Activated CD8-positive, alpha-beta memory T cell treated with anti-CD3 and anti-CD28 coated beads for 36 hours (primary cell): ENCODE measurements around the gene TMEM256. TPM values are rescaled to one million over a fixed set of nuclear protein-coding genes. Genes with fewer than 3 reads are reported as not detected.

Source experiments
- CTCF ChIA-PET: fragments of 350-600 bp; sonication (Branson Sonifier 250); formaldehyde crosslinking; loops from one replicate; lab custom pipeline; 2021; ENCODE audit warnings: antibody characterized with exemption; lab: Charles Lee
- POLR2A ChIA-PET: fragments of 350-600 bp; sonication (Branson Sonifier 250); formaldehyde crosslinking; loops from one replicate; lab custom pipeline; 2021; ENCODE audit warnings: antibody characterized with exemption; lab: Charles Lee
- total RNA-seq, 2 experiments: library from RNA; stranded (reverse); gene quantifications; one replicate each; pipeline ENCODE4 v1.2.3, GENCODE V29; 2021

TMEM256 gene
- total RNA-seq, 2 experiments from 2014 or later, result 50.1 to 51.6 TPM

GRCh38 chr17:7417056-7417655 is 13.3 kb upstream of the TMEM256 start:
- CTCF ChIA-PET, result no interaction called here
- POLR2A ChIA-PET, result interaction anchor here (0.6 kb wide), 1 partner anchor 17 kb away, joined by 9 read pairs; no protein-coding TSS in a partner anchor

GRCh38 chr17:7416323-7416722 is 12.4 kb upstream of the TMEM256 start:
- POLR2A ChIA-PET, result interaction anchor here (0.6 kb wide), 1 partner anchor 16 kb away, joined by 9 read pairs; no protein-coding TSS in a partner anchor
- CTCF ChIA-PET, result no interaction called here

- CTCF ChIA-PET, result no interaction called here
Measured at GRCh38 chr17:7415784-7416183, 11.9 kb upstream of the TMEM256 start.

GRCh38 chr17:7414837-7415236 is 10.9 kb upstream of the TMEM256 start:
- ChIA-PET CTCF (no interaction called here), POLR2A (no interaction called here)

More at GRCh38 chr17:7415784-7416183, 11.9 kb upstream of the TMEM256 start:
- POLR2A ChIA-PET, result no interaction called here

GRCh38 chr17:7413346-7413985 is 9.6 kb upstream of the TMEM256 start:
- ChIA-PET CTCF (interaction anchor here (0.7 kb wide), 1 partner anchor 10 kb away, joined by 3 read pairs; no protein-coding TSS in a partner anchor), POLR2A (no interaction called here)

GRCh38 chr17:7411427-7411750 is 7.5 kb upstream of the TMEM256 start:
- POLR2A ChIA-PET, result no interaction called here
- CTCF ChIA-PET, result interaction anchor here (1.3 kb wide), 1 partner anchor 34 kb away, joined by 3 read pairs; no protein-coding TSS in a partner anchor

GRCh38 chr17:7410634-7411426 is 6.9 kb upstream of the TMEM256 start:
- POLR2A ChIA-PET, result no interaction called here
- CTCF ChIA-PET, result interaction anchor here (0.6 to 1.3 kb wide), 2 partner anchors 35 to 192 kb away, joined by 3 to 4 read pairs; no protein-coding TSS in a partner anchor

- ChIA-PET CTCF (no interaction called here), POLR2A (no interaction called here)
Measured at GRCh38 chr17:7409716-7410115, 5.8 kb upstream of the TMEM256 start.

GRCh38 chr17:7408863-7409262 is 5.0 kb upstream of the TMEM256 start:
- ChIA-PET POLR2A (no interaction called here), CTCF (no interaction called here)

GRCh38 chr17:7408252-7408727 is 4.4 kb upstream of the TMEM256 start:
- ChIA-PET CTCF (no interaction called here), POLR2A (no interaction called here)

- ChIA-PET POLR2A (no interaction called here), CTCF (interaction anchor here (1.0 kb wide), 1 partner anchor 107 kb away, joined by 3 read pairs; no protein-coding TSS in a partner anchor)
Measured at GRCh38 chr17:7407485-7408251, 3.8 kb upstream of the TMEM256 start, which contains the start of gene NLGN2. Gene NLGN2 (plus strand): TSS chr17:7407845. CDS start chr17:7408256, 411 bp downstream.

- ChIA-PET CTCF (interaction anchor here (1.0 kb wide), 1 partner anchor 107 kb away, joined by 3 read pairs; no protein-coding TSS in a partner anchor), POLR2A (interaction anchor here (0.6 kb wide), 1 partner anchor 177 kb away, joined by 3 read pairs; the partner anchor contains the start of gene MPDU1)
Measured at GRCh38 chr17:7407082-7407481, 3.2 kb upstream of the TMEM256 start.

GRCh38 chr17:7406235-7406825 is 2.4 kb upstream of the TMEM256 start:
- CTCF ChIA-PET, result no interaction called here
- POLR2A ChIA-PET, result interaction anchor here (0.6 kb wide), 2 partner anchors 146 to 178 kb away, joined by 3 to 10 read pairs; partner anchors contain the start of gene MPDU1

- CTCF ChIA-PET, result no interaction called here
- POLR2A ChIA-PET, result interaction anchor here (0.6 kb wide), 1 partner anchor 147 kb away, joined by 10 read pairs; no protein-coding TSS in a partner anchor
Measured at GRCh38 chr17:7405350-7406234, 1.7 kb upstream of the TMEM256 start.

GRCh38 chr17:7404737-7405349 is 946 bp upstream of the TMEM256 start:
- POLR2A ChIA-PET, result interaction anchor here (0.8 to 1.8 kb wide), 4 partner anchors 11 to 79 kb away, joined by 4 to 9 read pairs (median 4); partner anchors contain the start of genes PLSCR3 and POLR2A

GRCh38 chr17:7403727-7403976 is 245 bp downstream of the TMEM256 start:
- POLR2A ChIA-PET, result interaction anchor here (0.8 to 1.8 kb wide), 7 partner anchors 10 to 282 kb away, joined by 3 to 10 read pairs (median 4); partner anchors contain the start of genes PLSCR3 and POLR2A
- CTCF ChIA-PET, result interaction anchor here (0.5 to 2.3 kb wide), 8 partner anchors 19 to 283 kb away, joined by 3 to 9 read pairs (median 3); partner anchors contain the start of gene TMEM102

More at GRCh38 chr17:7404737-7405349, 946 bp upstream of the TMEM256 start:
- CTCF ChIA-PET, result interaction anchor here (0.7 to 1.0 kb wide), 4 partner anchors 27 to 156 kb away, joined by 3 to 9 read pairs (median 4); partner anchors contain the start of gene ACAP1
